Adrenal gland (tissue), 5 donors: Measurements from ENCODE around the gene SPIB.

ENCODE experiments used
- CTCF ChIP-seq, 6 experiments: fragments of 450-650 bp in 4 of 6; fragments of 200-600 bp in 2 of 6; sonication (generic) in 1 of 6; IDR thresholded peaks; 1 replicate in 5 of 6; 2 replicates in 1 of 6; pipeline versions ENCODE4 v1.5.1 to v1.8.0; 2016 to 2021; ENCODE audit warnings: antibody characterized with exemption in 6 of 6, mild to moderate bottlenecking in 2 of 6, moderate library complexity in 1 of 6
- POLR2A ChIP-seq, 2 donors: fragments of 450-650 bp; IDR thresholded peaks; one replicate each; pipeline ENCODE4 v1.6.1; 2017; ENCODE audit warnings: antibody characterized with exemption in 2 of 2, mild to moderate bottlenecking in 2 of 2, moderate library complexity in 1 of 2
- donor health status: DM: no; HTN: no; CAD: no.

DNA sequence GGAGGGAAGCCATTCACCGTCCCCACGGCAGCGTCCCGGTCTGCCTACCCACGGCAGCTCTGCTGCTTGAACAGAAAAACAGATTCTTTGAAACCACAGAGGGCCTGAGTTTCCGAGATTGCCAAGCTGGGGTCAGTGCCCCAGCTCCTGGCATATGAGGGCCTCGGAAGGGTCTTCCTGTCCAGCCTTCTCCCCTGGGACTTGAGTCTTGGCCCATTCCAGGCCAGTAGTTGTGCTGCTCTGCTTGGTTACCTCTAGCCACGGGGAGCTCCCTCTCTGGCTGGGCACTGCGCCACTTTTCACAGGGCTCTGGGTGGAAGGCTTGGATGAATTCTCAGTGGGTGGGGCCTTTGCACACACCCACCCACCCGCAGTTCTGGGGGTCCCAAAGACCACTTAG, 8.6 kb upstream of the SPIB start:
- TF ChIP-seq CTCF (IDR thresholded peaks at IDR 0.05): no peak
- TF ChIP-seq POLR2A (IDR thresholded peaks at IDR 0.05): no peak
